ENCODE data around the gene TRPV4.

DNA sequence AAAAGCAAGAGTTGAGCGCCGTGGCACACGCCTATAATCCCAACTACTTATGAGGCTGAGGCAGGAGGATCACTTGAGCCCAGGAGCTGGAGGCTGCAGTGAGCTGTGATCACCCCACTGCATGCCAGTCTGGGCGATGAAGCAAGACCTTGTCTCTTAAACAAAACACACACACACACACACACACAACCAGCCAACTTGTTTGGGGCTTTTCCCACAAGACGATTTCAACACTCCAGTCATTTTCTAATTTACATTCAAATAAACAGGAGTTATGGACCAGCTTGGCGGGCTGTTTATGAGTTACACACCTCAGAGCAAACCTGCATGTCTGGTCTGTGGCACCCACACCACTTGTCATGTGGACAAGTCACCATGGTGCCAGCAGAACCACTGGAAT, 40.5 kb upstream of the TRPV4 start:
- TF ChIP-seq, protein P1, sequence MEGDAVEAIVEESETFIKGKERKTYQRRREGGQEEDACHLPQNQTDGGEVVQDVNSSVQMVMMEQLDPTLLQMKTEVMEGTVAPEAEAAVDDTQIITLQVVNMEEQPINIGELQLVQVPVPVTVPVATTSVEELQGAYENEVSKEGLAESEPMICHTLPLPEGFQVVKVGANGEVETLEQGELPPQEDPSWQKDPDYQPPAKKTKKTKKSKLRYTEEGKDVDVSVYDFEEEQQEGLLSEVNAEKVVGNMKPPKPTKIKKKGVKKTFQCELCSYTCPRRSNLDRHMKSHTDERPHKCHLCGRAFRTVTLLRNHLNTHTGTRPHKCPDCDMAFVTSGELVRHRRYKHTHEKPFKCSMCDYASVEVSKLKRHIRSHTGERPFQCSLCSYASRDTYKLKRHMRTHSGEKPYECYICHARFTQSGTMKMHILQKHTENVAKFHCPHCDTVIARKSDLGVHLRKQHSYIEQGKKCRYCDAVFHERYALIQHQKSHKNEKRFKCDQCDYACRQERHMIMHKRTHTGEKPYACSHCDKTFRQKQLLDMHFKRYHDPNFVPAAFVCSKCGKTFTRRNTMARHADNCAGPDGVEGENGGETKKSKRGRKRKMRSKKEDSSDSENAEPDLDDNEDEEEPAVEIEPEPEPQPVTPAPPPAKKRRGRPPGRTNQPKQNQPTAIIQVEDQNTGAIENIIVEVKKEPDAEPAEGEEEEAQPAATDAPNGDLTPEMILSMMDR (conservative IDR thresholded peaks at IDR 0.05 in 1 of 2, IDR thresholded peaks at IDR 0.05 in 1 of 2; ENCODE audit: extremely low read depth in 1 of 2, insufficient read depth in 1 of 2, low read depth in 1 of 2, low read length in 2 of 2) = no peak
- no peak for TF ChIP-seq EZH2 (IDR thresholded peaks at IDR 0.05; ENCODE audit: borderline replicate concordance, low read length)

All from mammary epithelial cell (primary cell).